Measurements from ENCODE around the gene SLC43A3. TPM values are rescaled to one million over a fixed set of nuclear protein-coding genes. Genes with fewer than 3 reads are reported as not detected.
A peak's percentile ranks its signal among the peaks of the same experiment; 100 is the strongest.

Gene SLC43A3
- total and polyA plus RNA-seq, 9 of the 15 experiments (the other 6 are each of a cell fraction or from before 2014, with no cell fraction given) = 63.7 to 281 (median 139) TPM

- BruUV-seq (replicated peaks) = no TSS peak
- ChIA-PET CTCF (ENCODE audit: low intra/inter-chr PET ratio) (no interaction called here), POLR2A (interaction anchor here (1.0 to 1.6 kb wide), 2 partner anchors 12 to 15 kb away, joined by 3 to 5 read pairs; no protein-coding TSS in a partner anchor)
- H3K27me3 ChIP-seq (ENCODE audit: control insufficient read depth in 2 of 2, insufficient read depth in 2 of 2, low read length in 2 of 2) = no peaks in the 10 kb centered on the region
- peaks cover 37 to 65% of the 10 kb centered on the region in 2 experiments for H3K4me1 ChIP-seq (replicated peaks in 1 of 2; ENCODE audit: control insufficient read depth in 2 of 2, insufficient read depth in 2 of 2, low read length in 2 of 2)
- H3K9ac ChIP-seq (ENCODE audit: insufficient read depth in 1 of 2, low read depth in 2 of 2, low read length in 2 of 2) = peak overlapping the region in 1 of 2 experiments; percentile 38; a peak in 1 of 4 replicates
- no peaks in the 10 kb centered on the region for H3K9me3 ChIP-seq (replicated peaks; ENCODE audit: control insufficient read depth, insufficient read depth, low read depth, low read length)
- no peak overlapping the region for H2AFZ ChIP-seq (ENCODE audit: low read depth, low read length)
- H3K4me2 ChIP-seq (ENCODE audit: insufficient read depth, low read length) = peak overlapping the region; percentile 29; the same call in 1 of the 2 replicates
- no peaks in the 10 kb centered on the region for H3K9me1 ChIP-seq (ENCODE audit: control insufficient read depth, insufficient read depth, low read length)
- intact Hi-C loops (cut with micrococcal nuclease) = loop anchor here (2.0 kb wide), 1 partner anchor 37 kb away; no protein-coding TSS in a partner anchor
- H3K36me3 ChIP-seq (ENCODE audit: control insufficient read depth, insufficient read depth, low read length) = no peaks in the 10 kb centered on the region
- no peak overlapping the region for H3K27ac ChIP-seq (ENCODE audit: extremely low read depth, low read depth, low read length)
- in situ Hi-C loops (cut with MboI) = no loop called here
- DNase-seq (ENCODE audit: extremely low read depth in 1 of 4, low spot score in 3 of 4) (peak in 3 of 4 experiments; percentile 34 to 40 (median 39)), ATAC-seq (peak; percentile 64), FAIRE-seq (no peak)
- WGBS (ENCODE audit: insufficient coverage, low coverage, missing lambda C conversion rate) = 46% methylated on average over 11 of the region's 16 CpGs
- H4K20me1 ChIP-seq (replicated peaks; ENCODE audit: control insufficient read depth, insufficient read depth, low read length) = no peaks in the 10 kb centered on the region
- H3K79me2 ChIP-seq (ENCODE audit: control insufficient read depth, insufficient read depth, low read length) = no peaks in the 10 kb centered on the region
- no peak overlapping the region for H3K4me3 ChIP-seq
- TF ChIP-seq HNRNPK (IDR thresholded peaks at IDR 0.05; ENCODE audit: low read depth, low read length, poor library complexity, severe bottlenecking) = no peak
- TF ChIP-seq ZNF407 (IDR thresholded peaks at IDR 0.05; ENCODE audit: low read depth) = no peak
- no peak for TF ChIP-seq C11orf30 (IDR thresholded peaks at IDR 0.05; ENCODE audit: low read depth)
- TF ChIP-seq ZNF140 (CRISPR knock-in tag; IDR thresholded peaks at IDR 0.05) = no peak
- TF ChIP-seq PYGO2 (tag; IDR thresholded peaks at IDR 0.05) = no peak
- no peak for TF ChIP-seq ZNF121 (CRISPR knock-in tag; conservative IDR thresholded peaks at IDR 0.05)
- TF ChIP-seq EGR1 (conservative IDR thresholded peaks at IDR 0.05) = peak; percentile 50
Measured at GRCh38 chr11:57387289-57388030, 39.5 kb downstream of the SLC43A3 start.

Data from K562 (cell line).